Neuron (in vitro differentiated cells): ENCODE results near the gene NISCH.
A peak's percentile ranks its signal among the peaks of the same experiment; 100 is the strongest.

Experiments
- H2AFZ ChIP-seq: one replicate; pipeline ENCODE4 v1.6.1; 2013; ENCODE audit warnings: low read depth, mild to moderate bottlenecking, inconsistent platforms, low read length, moderate library complexity
- H3K27me3 ChIP-seq: one replicate; pipeline ENCODE4 v1.6.1; 2013; ENCODE audit warnings: low read length; ENCODE audit not compliant: insufficient read depth
- H3K36me3 ChIP-seq: one replicate; pipeline ENCODE4 v1.6.1; 2013; ENCODE audit warnings: low read length; ENCODE audit not compliant: insufficient read depth
- H3K4me1 ChIP-seq: one replicate; pipeline ENCODE4 v1.6.1; 2013; ENCODE audit warnings: low read length; ENCODE audit not compliant: insufficient read depth
- H3K4me3 ChIP-seq: 2 replicates; pipeline ENCODE4 v1.5.1; 2013; ENCODE audit warnings: mild to moderate bottlenecking, low read length, moderate library complexity
- H3K9me3 ChIP-seq: one replicate; pipeline ENCODE4 v1.6.1; 2013; ENCODE audit warnings: low read length

The NISCH gene

DNA sequence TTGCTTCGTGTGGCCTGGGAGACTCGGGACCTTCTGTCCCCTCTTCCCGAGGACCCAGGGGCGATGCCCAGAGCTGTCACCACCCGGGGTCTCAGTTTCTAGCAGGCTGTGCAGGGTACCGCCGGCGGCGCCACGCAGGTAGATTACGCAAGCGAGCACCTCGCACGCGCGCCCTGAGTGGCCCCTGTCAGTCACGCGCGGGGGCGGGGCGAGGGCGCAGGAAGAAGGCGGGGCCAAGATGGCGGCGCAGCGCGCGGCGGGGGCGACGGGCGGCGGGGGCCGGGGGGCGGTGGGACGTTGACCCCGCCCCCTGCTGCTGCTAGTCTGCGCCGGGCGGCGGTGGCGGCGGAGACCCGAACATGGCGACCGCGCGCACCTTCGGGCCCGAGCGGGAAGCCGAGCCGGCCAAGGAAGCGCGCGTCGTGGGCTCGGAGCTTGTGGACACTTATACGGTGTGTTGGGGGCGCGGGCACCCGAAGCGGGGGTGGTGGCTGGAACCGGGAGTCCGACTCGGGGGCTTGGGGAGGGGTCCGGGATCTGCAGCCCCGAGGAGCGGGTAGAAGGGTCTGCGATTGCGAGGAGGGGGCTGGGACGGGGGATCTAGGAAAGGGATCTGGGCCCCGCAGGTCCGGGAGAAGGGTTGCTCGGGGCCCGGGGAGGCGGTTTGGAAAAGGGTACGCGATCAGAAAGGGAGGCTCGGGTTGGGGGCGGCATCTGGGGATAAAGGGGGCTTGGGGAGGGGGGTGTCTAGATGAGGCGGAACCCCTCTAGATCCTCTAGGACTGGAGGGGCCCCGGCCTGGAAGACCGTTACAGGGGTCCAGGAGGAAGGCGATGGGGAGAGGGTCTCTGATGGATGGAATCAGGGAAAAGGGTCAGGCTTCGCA lies at the start of gene NISCH:
NISCH (plus strand) TSS at position 322 of the 886 bp plus-strand sequence; CDS start at position 360, 38 bp downstream.
- H3K9me3 ChIP-seq = no peaks in the 10 kb centered on the region
- peaks cover 30% of the 10 kb centered on the region for H3K4me1 ChIP-seq
- peaks cover 2% of the 10 kb centered on the region for H3K27me3 ChIP-seq
- peaks cover 29% of the 10 kb centered on the region for H3K36me3 ChIP-seq
- H3K4me3 ChIP-seq = peak within 1 kb of the TSS; percentile 80
- peak within 1 kb of the TSS; percentile 90 for H2AFZ ChIP-seq

DNA sequence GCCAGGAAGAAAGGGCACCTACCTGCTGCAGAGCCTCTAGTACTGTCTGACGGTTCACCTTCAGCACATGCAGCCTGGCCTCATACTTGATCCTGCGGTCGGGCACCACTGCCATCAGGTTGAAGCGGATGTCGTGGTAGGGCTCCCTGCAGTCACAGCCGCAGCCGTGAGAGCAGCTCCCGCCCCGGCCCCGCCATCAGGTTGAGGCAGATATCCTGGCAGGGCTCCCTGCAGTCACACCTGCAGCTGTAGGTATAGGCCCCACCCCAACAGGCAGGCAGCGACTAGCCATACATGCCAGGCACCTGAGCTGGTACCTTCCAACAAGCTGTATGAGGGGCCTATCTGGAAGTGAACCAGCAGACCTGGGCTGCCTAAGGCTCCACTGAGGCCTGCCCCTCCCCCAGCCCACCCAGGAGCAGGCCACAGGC lies 49.2 kb upstream of the NISCH start:
- Histone ChIP-seq H3K27me3 (no peaks in the 10 kb centered on the region), H2AFZ (no peak overlapping the region), H3K4me1 (peaks cover 14% of the 10 kb centered on the region), H3K9me3 (no peaks in the 10 kb centered on the region), H3K36me3 (peaks cover 74% of the 10 kb centered on the region), H3K4me3 (no peak overlapping the region)

DNA sequence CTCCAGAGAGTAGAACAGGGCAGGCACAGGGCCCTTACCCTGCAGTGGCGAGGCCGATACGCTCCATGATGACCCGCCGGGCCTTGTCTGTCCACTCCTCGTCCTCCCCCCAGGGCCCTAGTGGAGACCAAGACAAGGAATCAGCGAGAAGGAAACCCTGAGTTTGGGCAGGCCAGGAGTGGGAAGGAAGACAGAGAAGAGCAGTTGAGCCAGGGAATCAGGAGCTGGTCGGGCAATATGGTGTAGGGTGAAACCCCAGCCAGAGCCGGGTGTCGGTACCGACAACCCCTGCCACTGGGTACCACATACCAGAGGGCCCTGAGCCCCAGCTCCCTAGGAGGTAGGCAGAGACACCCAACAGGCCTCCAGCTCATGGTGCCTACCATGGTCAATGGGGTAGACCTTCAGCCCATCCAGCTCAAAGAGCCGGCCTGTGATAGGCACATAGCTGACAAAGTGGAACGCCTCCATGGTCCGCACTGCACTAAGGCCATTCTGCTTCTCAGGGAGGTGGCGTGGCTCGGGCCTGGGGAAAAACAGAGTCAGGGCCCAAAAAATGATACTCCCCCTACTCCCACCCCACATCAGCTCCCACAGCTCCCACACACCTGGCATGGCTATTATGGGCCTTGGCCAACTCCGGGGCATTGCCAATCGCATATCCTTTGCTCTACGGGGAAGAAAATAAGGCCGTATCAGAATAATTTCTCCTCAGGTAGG lies 48.5 kb upstream of the NISCH start:
- H3K36me3 ChIP-seq = peaks cover 67% of the 10 kb centered on the region
- H2AFZ ChIP-seq = no peak overlapping the region
- H3K4me3 ChIP-seq = no peak overlapping the region
- H3K27me3 ChIP-seq = no peaks in the 10 kb centered on the region
- no peaks in the 10 kb centered on the region for H3K9me3 ChIP-seq
- H3K4me1 ChIP-seq = peaks cover 21% of the 10 kb centered on the region

DNA sequence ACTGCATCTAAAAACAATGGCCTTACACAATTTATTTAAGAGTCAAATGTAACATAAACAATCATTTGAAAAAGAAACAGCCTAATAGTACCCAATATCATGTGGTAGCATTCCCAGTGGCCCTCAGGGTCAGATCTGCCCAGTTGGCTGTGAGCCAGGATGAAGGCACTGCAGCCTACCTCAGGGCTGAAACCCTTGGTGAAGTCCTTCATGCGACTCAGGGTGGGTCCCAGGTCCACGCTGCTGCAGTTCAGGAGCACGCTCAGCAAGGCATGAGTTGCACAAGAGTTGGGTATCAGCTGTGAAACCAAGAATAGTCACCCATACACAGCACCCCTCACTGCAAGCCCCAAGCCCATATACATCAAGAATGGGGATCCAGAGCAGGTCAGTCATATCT lies 47.6 kb upstream of the NISCH start:
- H2AFZ ChIP-seq = no peak overlapping the region
- H3K9me3 ChIP-seq = no peaks in the 10 kb centered on the region
- H3K36me3 ChIP-seq = peaks cover 58% of the 10 kb centered on the region
- H3K27me3 ChIP-seq = no peaks in the 10 kb centered on the region
- H3K4me1 ChIP-seq = peaks cover 28% of the 10 kb centered on the region
- no peak overlapping the region for H3K4me3 ChIP-seq

DNA sequence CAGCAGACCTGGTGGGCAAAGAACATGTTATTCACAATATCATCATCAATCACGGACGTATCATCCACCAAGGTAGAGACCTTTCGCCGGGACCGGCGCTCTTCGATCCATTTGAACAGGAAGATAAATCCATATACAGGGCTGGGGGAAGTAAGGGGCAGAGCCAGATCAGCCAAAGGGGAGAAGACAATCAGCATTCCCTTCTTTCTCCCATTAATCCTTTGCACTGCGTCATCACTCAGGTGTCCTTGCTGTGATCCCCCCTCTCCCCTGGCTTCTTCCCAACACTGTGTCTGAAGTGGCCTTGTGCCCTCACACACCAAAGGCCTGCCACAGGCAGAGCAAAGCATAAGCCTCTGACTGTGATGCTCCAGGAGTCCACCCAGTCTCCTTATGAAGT lies 46.9 kb upstream of the NISCH start:
- Histone ChIP-seq H3K36me3 (peaks cover 52% of the 10 kb centered on the region), H3K4me1 (peaks cover 28% of the 10 kb centered on the region), H2AFZ (no peak overlapping the region), H3K9me3 (no peaks in the 10 kb centered on the region), H3K4me3 (peak overlapping the region; percentile 69), H3K27me3 (no peaks in the 10 kb centered on the region)

DNA sequence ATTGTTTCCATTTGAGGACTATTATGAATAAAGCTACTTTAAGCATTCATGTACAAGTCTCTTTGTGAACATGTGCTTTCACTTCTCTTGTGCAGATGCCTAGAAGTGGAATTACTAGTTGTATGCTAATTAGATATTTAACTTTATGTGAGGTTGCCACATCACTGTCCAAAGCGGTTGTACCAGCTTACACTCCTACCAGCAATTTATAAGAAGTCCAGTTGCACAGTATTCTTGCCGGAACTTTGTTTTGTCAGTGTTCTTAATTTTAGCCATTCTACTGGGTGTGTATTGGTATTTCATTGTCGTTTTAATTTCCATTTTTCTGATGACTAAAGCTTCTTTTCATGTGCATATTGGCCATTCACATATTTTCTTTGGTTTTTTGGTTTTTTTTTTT lies 39.6 kb upstream of the NISCH start:
- Histone ChIP-seq H3K4me1 (peaks cover 23% of the 10 kb centered on the region), H2AFZ (no peak overlapping the region), H3K9me3 (no peaks in the 10 kb centered on the region), H3K36me3 (peaks cover 2% of the 10 kb centered on the region), H3K27me3 (no peaks in the 10 kb centered on the region), H3K4me3 (no peak overlapping the region)

DNA sequence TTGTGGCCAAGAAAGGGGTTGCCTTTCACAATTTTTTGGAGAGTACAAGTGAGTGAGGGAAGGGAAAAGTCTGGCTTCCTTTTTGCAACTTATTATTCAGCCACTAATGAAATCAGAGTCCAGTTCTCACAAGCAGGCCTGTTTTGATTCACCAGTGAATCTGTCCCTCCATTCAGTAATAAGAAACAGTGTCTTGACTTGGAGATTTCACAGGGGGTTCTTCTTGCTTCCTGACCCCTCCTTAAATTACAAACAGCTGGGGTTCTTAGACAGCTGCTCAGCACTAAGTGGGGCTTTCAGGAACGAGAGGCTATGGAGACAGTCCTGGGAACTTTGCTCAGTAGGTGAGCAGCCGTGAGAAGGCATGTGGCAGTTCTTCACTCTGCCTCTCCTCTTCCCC lies 35.0 kb upstream of the NISCH start:
- Histone ChIP-seq H3K36me3 (no peaks in the 10 kb centered on the region), H3K4me3 (no peak overlapping the region), H2AFZ (no peak overlapping the region)

DNA sequence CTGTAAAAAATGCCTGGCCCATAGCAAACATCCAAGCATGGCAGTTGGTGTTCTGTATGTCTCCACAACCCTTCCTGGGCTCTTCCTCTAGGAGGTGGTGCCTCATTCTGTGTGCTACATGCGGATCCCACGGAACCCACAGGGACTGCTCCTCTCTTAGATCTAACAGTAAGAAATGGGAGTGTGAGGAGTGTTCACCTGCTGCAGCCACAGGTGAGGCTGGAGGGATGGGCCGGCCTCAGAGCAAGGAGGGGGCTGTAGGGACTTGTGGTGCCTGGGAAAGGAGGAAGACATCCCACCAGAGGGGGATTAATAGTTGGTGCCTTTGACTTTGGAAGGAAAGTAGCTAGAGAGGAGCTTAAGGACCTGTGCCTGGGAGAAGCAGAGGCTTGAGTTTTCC lies 32.7 kb upstream of the NISCH start:
- H3K36me3 ChIP-seq = no peaks in the 10 kb centered on the region

More for the DNA sequence above, 35.0 kb upstream of the NISCH start:
- no peaks in the 10 kb centered on the region for H3K9me3 ChIP-seq
- no peaks in the 10 kb centered on the region for H3K27me3 ChIP-seq
- peaks cover 5% of the 10 kb centered on the region for H3K4me1 ChIP-seq

DNA sequence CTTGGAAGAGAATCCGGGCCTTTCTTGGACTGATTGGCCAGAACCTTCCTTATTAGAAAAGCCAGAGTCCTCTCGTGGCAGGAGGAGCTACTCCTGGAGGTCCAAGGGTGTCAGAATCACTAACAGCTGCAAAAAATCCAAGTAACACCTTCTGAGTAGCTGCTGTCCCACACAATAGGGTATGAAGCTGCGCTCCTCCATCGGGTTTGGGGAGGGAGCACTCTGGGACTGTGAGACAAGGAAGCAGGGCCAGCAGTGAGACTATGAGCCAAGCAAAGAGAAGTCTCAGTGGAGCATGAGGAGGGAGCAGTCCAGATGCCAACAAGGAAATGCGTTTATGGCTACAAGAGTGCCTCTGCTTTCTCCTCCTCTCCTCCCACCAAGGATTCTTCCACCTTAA lies 32.2 kb upstream of the NISCH start:
- H3K4me3 ChIP-seq = no peak overlapping the region
- no peaks in the 10 kb centered on the region for H3K27me3 ChIP-seq
- H2AFZ ChIP-seq = no peak overlapping the region
- no peaks in the 10 kb centered on the region for H3K9me3 ChIP-seq
- H3K4me1 ChIP-seq = no peaks in the 10 kb centered on the region
- no peaks in the 10 kb centered on the region for H3K36me3 ChIP-seq

More for the DNA sequence above, 32.7 kb upstream of the NISCH start:
- H2AFZ ChIP-seq = no peak overlapping the region
- H3K4me3 ChIP-seq = no peak overlapping the region
- peaks cover 3% of the 10 kb centered on the region for H3K4me1 ChIP-seq
- H3K9me3 ChIP-seq = no peaks in the 10 kb centered on the region
- no peaks in the 10 kb centered on the region for H3K27me3 ChIP-seq

DNA sequence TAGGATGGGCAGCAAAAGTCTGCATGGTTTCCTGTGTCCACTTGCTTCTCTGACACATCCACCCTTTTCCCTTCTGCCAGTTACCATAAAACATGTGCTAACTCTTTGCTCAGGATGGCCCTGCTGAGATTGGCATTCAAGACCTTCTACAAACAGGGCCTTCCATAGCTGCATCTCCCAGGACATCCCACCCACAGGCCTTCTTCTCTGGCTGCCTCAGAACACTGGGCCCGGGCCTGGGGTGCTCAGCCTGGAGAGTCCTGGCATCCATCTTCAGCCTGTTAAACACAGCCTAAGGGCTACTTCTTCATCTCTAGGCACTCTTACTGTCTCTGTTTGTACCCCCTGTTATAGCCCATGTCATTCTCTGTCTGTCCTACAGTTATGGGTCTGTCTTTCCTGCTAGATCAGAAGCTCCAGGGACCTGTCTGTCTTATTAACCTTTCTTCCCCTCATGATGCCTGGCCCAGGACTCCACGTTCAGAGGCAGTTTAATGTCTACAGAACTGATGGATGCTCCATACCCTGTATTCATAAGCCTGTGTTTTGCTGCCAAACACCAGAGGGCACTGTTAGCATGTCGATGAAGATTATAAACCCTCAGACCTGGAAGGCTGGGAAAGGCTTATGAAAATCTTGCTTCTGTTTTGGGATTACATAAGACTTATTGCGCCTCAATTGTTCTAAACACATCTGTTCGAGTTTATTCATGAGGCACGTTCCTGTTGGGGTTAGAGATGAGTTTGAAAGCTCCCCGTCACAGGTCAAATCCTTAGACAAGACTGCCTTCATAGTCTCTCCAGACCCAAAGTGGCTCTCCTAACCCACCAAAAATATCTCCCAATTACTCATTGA lies 27.0 kb upstream of the NISCH start:
- H3K4me3 ChIP-seq = no peak overlapping the region
- H3K27me3 ChIP-seq = no peaks in the 10 kb centered on the region
- H3K9me3 ChIP-seq = no peaks in the 10 kb centered on the region
- no peaks in the 10 kb centered on the region for H3K36me3 ChIP-seq
- no peak overlapping the region for H2AFZ ChIP-seq
- peaks cover 11% of the 10 kb centered on the region for H3K4me1 ChIP-seq

DNA sequence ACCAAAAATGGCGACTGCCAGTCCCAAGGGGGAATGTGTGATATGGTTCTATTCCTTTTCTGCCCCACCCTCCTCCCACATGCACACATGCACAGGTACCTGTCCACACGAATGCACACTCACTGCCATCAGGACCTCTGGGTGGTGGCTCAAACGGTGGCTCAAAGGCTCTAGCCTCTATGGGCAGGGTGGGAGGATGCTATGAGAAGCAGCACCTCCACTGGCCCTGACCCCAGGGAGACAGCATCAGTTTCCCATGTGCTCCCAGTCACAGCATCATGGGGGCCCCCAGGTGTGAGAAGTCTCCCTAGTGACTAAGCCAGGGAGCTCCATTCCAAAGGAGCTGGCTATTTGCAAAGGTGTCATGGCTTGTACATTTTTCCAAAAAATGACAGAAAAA lies 26.4 kb upstream of the NISCH start:
- H3K4me1 ChIP-seq = peaks cover 17% of the 10 kb centered on the region
- H3K9me3 ChIP-seq = no peaks in the 10 kb centered on the region
- no peaks in the 10 kb centered on the region for H3K36me3 ChIP-seq
- no peak overlapping the region for H2AFZ ChIP-seq
- H3K4me3 ChIP-seq = no peak overlapping the region
- H3K27me3 ChIP-seq = no peaks in the 10 kb centered on the region

DNA sequence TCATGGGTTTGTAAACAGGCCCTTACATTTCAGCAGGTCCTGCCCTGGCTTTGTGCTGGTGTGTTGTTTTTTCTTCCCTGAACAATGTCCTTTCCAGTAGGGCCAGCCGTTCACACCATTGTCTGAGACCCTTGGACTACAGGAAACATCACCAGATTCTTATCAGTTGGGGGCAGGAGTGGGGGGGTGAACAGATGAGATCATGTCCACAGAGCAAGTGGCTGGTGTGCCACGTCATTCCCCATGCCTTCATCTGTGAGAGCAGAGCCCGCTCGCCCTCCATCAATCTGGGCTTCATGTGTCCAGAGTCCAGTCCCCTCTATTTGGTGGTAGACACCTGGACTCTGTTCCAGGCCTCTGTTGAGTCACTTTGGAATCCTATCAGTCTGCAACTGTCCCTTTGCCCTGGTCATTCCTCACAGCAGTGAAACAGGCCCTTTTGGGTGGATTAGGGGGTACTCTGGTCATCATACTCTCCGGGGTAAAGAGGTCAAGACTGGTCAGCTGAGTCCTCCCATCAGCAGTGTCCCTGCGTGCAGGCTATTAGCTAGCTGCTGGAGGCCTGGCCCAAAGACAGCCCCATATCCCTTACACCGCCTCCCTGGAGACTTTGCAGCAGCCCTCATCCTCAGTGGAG lies 25.5 kb upstream of the NISCH start:
- Histone ChIP-seq H3K9me3 (no peaks in the 10 kb centered on the region), H3K4me3 (no peak overlapping the region), H3K36me3 (no peaks in the 10 kb centered on the region), H3K27me3 (no peaks in the 10 kb centered on the region), H2AFZ (no peak overlapping the region), H3K4me1 (peaks cover 19% of the 10 kb centered on the region)
